ENCODE data around the gene SLC26A6.

Gene SLC26A6

GRCh38 chr3:48635222-48636021 lies at the start of gene SLC26A6:
TSS of gene SLC26A6 (minus strand) at chr3:48635461. CDS start at chr3:48635393, 68 bp downstream.
- DNase-seq (ENCODE audit: low read depth) = peak; percentile 89

DNA sequence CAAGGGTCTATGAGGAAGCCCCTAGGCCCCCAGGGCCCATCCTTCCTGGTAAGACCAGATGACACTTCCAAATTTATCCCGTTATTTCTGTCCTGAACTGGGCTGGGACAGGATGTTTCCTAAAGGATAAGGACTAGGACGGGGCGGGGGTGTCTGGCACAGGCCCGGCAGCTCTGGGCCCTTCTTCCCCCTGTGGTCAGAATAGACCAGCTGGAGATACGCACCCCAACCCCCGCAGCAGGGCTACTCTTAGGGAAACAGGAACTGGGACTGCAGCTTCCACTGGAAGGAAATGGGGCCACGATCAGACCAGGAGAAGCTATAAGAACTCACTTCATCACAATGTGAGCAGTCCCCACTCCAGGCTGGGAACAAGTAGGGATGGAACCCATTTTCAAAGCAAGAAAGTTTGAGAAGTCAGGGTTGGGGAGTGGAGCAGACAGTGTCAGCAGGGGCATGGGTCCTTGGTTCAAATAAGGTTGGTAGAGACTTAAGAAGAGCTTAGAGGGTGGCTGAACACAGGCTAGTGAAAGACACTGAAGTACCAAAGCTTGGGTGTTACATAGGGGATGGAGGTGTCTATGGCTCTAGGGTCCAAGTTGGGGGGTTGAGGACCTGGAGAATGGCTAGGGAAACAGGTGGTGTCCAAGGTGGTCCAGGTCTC lies 49.4 kb upstream of the SLC26A6 start:
- no peak for DNase-seq (ENCODE audit: low read depth)

DNA sequence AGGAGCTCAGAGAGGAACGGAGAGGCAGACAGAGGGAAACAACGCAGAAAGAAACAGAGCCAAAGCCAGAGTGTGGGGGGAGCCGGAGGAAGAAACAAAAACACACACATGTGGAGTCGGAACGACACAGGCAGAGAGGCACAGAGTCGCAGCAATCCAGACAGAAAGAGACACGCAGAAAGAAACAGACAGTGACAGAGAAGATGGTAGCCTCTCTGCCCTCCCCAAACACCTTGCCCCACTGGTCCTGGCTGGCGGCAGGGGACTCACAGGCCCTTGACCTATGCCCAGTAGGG lies 48.7 kb upstream of the SLC26A6 start:
- no peak for DNase-seq (ENCODE audit: low read depth)

GRCh38 chr3:48682786-48683185 lies 47.5 kb upstream of the SLC26A6 start:
- DNase-seq (ENCODE audit: low read depth) = no peak

DNA sequence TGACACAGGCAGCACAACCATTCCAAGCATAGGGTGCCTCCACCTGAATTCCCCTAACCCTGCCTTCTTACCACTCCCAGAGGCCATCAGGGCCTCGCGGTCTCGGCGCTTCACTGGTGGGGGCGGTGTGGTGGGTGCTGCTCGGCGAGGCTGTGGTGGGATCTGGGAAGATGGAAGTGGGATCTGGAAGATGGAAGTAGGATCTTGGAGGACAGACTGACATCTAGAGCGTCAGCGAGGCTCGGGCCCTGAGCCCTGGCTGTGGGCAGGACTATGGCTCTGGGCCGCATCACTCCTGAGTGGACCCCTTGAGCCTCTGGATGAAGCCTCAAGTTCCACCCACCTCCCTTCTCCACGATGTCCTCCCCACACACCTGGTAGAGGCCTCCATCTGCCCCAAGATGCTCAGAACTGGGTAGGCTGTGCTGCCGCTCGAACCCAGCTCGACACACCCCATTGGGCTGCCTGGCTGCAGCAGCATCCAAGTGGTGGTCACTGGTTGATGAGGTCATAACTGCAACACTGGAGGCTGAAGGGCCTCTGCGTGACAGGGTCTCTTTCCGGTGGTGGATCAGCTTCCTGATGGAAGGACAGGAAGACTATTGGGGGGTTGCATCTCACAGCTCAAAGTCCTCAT lies 46.8 kb upstream of the SLC26A6 start:
- DNase-seq (ENCODE audit: low read depth) = no peak

GRCh38 chr3:48681541-48681880 lies 46.2 kb upstream of the SLC26A6 start:
- DNase-seq (ENCODE audit: low read depth) = no peak

GRCh38 chr3:48680811-48681540 lies 45.7 kb upstream of the SLC26A6 start:
- no peak for DNase-seq (ENCODE audit: low read depth)

- DNase-seq (ENCODE audit: low read depth) = no peak
These were observed 44.4 kb upstream of the SLC26A6 start for GRCh38 chr3:48679411-48680391.

DNA sequence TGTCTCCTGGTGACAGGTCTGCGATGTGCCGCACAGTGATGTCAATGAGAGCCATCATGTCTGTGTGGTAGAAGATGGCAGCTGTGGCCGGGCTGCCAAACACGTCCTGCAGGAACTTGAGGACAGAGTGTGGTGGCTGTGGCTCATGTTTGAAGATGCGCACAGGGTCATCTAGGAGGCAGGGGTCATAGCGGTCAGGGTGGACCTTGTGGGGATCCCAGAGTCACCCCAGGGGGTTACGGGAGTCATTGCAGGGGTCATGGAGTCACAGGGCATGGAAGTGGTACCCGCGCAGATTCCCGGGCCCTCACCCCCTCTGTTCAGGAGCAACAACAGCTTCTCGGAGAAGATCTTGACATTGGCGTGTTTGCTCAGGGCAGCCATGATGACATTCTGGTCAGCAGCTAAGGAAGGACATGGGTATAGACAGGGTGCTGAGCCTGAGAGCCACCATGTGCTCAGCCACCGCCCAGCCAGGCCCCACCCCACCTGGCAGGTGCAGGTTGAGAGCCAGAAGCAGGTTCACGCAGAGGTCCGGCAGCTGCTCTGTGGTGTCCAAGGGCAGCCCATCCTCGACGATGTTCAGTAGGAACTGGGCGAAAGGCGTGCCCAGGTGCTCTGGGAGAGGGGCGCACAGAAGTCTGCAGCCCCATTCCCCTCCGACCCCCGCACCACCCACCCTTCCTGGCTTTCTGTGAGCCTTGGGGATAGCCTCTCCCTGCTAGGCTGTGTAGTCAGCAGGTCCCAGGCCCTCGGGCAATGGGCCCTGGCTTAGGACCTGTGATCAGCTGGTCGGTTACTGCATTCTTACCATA lies 43.5 kb upstream of the SLC26A6 start:
- no peak for DNase-seq (ENCODE audit: low read depth)

- no peak for DNase-seq (ENCODE audit: low read depth)
These were observed 42.8 kb upstream of the SLC26A6 start for GRCh38 chr3:48678056-48678455.

- no peak for DNase-seq (ENCODE audit: low read depth)
These were observed 39.2 kb upstream of the SLC26A6 start for GRCh38 chr3:48674505-48674904.

DNA sequence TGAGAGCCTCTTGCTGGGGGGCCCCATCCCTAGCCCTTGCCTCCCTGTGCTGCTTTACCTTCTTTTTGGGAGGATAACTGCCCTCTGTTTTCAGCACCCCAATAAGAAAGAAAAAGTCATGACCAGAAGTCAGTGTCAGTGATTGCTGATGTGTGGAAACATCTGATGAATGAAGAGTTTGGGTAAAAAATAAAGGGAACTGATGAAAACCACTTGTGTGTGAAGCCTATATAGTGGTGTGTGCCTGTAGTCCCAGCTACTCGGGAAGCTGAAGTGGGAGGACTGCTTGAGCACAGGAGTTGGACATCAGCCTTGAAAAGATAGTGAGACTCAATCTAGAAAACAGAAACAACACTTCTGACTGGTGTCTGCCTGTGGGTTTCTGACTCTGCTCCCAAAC lies 37.3 kb upstream of the SLC26A6 start:
- no peak for DNase-seq (ENCODE audit: low read depth)

DNA sequence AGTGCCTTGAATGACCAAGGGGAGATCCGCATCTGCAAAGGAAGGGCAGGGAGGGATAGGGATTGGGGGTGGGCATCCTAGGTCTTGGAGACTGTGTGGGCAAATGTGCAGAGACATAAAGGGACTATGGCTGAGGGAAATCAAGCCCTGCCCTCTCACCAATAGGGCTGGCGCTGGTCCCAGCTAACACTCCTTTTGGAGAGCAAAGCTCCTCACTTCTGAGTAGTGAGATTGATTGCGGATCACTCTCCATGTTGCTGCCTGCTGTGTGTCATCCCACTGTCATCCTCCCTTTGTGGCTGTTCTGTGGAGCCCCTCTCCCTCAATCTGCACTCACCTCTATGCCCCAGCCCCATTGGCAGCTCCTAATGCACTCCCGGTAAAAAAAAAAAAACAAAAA lies 29.7 kb upstream of the SLC26A6 start:
- DNase-seq (ENCODE audit: low read depth) = no peak

- DNase-seq (ENCODE audit: low read depth) = no peak
These were observed 29.0 kb upstream of the SLC26A6 start for GRCh38 chr3:48664313-48664644.

DNA sequence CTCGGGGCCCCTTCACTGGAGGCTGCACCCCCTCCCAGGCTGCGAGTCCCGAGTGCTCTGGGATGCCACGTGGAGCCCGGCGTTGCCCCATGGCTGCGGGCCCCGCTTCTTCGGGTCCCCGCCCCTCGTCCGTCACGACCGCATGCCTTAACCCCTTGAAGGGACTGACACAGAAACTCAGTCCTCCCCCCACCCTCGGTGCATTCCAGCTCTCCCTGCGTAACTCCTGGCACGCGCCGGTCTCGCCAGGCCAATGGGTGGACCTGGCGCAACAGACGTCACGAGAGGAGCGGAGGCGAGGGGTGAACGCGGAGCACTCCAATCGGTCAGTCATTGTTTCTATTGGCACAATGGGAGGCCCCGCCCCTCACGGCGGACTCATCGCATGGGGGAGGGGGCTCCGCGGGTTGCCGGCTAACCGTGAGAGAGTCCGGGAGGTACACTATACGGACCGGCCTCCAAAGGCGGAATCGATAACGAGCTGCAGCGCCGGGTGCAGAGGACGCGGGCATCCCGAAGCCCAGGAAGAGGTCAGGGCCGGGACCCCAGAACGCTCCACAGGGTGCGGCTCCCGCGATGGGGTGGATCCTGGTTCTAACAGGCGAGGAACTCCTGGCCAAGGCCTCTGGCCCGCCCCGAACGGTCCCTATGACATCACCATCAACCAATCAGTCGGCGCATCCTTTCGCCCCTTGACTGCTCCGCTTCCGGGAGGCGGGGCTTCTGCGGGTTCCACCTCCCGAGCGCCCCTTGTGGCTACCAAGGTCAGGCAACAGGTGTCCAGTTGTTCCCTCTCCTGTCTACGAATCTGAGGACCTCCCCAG lies 28.4 kb upstream of the SLC26A6 start:
- peak; percentile 82 for DNase-seq (ENCODE audit: low read depth)

GRCh38 chr3:48662753-48663488 lies 27.7 kb upstream of the SLC26A6 start, which contains the start of gene CELSR3:
TSS of gene CELSR3 (minus strand) at chr3:48662886. CDS start at chr3:48662634, 252 bp downstream.
- DNase-seq (ENCODE audit: low read depth) = peak; percentile 54

DNA sequence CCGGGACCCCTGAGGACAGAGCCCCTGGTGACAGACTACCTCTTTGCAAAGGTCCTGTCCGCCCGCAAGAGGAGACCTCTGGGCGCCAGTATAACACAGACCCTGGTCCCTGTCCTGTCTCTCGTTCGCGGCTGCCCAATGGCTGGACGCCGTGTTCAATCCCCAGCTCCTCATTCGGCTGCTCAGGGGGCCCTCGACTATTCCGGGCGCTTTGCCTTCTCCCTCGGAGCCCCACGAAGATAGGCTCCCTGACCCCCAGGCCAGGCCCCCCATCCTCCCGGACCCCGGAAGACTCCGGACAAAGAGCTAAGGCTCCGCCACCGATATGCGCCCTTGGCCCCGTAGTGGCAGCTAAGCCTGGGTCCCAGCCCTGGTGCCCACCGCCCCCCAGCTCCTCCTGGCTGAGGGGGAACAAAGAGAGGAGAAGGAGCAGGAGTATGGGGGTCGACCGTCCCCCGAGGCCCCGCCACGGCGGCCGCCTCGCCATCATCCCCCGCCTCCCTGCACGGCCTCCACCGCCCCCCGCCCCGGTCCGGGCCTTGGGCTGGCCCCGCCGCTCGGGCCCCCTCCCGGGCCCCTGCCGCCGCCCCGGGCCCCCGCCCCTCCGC lies 27.0 kb upstream of the SLC26A6 start:
- DNase-seq (ENCODE audit: low read depth) = no peak

- DNase-seq (ENCODE audit: low read depth) = peak; percentile 55
These were observed 26.4 kb upstream of the SLC26A6 start for GRCh38 chr3:48661501-48662144.

All from T-helper 22 cell (primary cell).